GM18867 (cell line): ENCODE results near the gene TSPAN33.
A peak's percentile ranks its signal among the peaks of the same experiment; 100 is the strongest.
"Not testable (repeated sequence)": the region's sequence is repeated elsewhere in the genome, so short reads cannot be mapped to it uniquely, and the experiment has no call there.

ENCODE experiments used
- ATAC-seq: cut with Tn5 transposase; IDR thresholded peaks from one replicate; pipeline ENCODE4 v1.9.1; 2021; ENCODE audit warnings: mild to moderate bottlenecking, moderate library complexity; ENCODE audit not compliant: unreplicated experiment

The TSPAN33 gene

DNA sequence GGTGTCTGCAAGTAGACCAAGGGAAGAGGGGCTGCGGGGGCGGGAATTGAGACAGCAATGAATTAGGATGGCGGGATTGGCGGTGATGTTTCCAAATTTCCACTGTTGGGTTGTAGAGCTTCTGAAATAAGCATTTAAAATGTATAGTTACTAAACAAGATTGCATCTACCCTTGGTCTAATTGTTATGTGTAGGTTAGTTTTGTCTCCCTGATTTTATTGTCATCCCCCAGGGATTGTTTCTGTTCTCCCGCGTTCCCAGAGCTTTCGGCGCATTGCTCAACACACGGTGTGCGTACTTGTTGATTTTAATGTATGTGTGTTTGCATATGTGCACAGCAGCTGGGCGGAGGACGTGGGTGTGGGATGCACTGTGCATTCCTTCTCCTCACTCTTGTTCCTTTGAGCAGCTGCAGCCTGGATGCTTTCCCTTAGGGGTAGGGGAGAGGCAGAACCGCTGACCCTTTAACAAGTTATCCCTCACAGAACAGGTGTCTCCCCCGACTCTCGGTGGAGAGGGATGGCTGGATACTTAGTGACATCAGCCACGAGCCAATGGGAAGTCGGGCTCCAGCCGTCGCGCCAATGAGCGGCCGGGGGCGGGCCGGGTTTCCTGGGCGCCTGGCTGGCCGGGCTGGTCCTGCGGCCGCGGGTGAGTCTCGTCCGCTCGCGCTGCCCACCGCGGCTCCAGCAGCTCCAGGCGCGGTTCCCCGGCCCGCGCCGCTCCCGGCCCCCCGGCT, at the start of gene TSPAN33:
Gene TSPAN33 (plus strand): TSS at position 613 of the 739 bp plus-strand sequence. CDS start 274 bp downstream, outside the sequence.
- ATAC-seq, result peak; percentile 84

GRCh38 chr7:129095258-129095657, 49.2 kb upstream of the TSPAN33 start:
- peak; percentile 76 for ATAC-seq

- no peak for ATAC-seq
Measured at GRCh38 chr7:129098409-129099084, 46.0 kb upstream of the TSPAN33 start.

DNA sequence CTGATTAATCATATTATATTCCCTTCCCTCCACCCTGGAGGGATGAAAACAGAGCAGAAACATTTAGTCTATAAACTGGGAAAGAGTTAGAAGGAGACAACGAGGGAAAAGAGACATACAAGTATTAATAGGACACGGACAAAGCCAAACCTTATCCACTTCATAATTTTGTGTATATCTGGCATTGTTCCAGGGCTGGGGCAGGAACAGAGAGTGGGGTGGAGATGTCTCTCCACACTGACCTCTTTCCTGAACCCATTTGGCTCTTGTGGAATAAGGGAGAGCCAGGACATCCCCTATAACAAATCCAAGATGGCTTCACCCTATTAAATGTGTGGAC, 43.7 kb upstream of the TSPAN33 start:
- ATAC-seq, result no peak

GRCh38 chr7:129101746-129102145, 42.8 kb upstream of the TSPAN33 start:
- no peak for ATAC-seq

DNA sequence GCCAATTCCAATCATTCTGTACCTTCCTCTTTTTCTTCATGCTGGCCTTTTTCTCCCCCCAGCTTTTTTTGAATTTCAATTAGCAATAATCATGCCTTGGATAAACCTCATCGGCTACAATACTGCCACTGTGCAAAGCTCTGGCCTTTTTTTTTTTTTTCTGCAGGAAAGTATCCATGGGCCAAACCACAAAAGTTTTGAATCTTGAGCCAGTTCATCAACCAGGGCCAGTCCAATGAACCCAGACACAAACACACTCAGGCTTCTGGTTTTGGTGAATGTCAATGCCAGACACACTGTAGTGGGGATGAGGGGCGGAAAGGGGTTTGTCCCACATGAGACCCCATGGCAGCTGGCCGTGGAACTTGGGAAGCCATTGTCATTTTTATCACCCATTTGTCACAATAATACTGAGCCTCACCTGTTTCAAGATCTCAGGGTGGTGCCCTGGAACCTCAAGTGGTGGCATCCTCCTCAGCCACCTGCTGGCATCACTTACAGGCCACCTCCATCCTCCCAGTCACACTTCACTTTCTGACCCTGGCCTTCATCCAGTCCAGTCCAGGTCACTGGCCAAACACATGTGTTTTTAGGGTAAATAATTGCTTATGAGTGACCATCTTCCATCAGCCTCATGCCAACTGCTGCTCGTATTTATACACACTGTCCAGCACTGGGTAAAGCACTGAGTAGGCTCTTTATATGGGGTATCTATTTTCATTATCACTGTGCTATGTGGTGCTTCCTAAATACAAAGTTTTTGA, 40.8 kb upstream of the TSPAN33 start:
- no peak for ATAC-seq

GRCh38 chr7:129108581-129108980, 35.9 kb upstream of the TSPAN33 start:
- ATAC-seq, result no peak

DNA sequence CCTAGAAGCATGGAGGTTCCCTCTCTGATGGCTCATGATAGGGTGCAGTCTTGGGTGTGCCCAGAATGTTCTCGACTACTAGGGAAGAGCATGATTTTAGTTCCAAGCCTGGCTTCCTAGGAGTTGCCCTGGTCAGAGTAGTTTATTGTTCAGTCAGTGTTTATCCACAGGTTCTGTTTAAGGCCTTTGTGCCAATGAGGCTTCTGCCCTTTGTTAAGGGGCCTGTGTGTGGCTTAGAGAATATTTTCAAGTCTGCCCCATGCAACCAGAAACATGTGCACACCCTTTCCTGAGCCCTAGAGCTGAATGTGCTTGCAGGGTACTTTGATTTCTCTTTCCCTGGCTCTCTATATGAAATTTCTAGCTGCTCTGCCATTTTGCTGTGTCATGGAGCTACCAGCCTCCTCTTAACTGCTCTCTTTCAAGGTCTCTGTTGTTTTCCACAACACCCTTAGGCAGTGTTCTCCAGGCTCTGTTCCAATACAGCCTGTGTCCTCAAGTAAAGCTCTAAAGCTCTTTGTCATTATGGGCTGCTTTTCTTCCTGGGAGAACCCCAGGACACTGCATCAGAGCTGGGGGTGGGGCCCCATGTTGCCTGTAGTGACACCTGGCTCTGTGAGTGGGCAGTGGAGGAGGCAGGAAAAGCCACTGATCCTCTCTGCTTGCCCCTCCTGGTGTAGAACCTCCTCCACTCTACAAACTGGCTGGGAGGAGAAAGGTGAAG, 34.1 kb upstream of the TSPAN33 start:
- no peak for ATAC-seq

DNA sequence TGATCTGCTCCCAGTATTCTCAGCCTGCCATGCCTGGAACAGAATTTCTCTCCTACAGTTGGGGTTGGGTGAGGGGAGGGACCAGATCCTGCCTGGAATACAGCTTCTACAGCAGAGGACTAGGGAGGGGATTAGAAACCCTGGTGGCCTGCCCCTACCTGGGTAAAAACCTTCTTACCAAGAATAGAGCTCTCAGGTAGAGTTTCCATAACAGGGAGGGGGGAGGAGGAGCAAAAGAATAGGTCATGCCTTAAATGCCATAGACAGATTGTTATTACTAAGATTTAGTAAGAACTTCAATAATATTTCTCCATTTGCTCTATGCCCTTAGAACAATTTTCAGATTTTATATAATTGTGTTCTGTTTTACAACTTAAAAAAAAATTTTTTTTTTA, 33.5 kb upstream of the TSPAN33 start:
- no peak for ATAC-seq

GRCh38 chr7:129115676-129116075, 28.8 kb upstream of the TSPAN33 start:
- no peak for ATAC-seq

DNA sequence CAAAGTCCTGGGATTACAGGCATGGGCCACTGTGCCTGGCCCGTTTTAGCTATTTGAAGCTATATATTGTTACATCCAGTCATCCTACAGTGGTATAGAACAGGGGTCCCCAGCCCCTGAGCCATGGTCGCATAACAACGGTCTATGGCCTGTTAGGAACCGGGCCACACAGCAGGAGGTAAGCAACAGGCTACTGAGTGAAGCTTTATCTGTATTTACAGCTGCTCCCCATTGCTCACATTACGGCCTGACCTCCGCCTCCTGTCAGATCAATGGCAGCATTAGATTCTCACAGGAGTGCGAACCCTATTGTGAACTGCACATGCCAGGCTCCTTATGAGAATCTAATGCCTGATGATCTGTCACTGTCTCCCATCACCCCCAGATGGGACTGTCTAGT, 26.3 kb upstream of the TSPAN33 start:
- ATAC-seq, result no peak

DNA sequence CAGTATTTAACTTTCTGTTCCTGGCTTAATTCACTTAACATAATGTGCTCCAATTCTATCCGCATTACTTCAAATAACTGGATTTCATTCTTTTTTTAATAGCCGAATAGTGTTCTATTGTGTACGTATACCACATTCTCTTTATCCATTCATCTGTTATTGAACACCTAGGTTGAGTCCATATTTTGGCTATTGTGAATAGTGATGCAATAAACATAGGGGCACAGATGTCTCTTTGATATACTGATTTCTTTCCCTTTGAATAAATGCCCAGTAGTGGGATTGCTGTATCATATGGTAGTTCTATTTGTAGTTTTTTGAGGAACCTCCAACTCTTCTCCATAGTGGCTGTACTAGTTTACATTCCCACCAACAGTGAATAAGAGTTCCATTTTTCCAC, 25.5 kb upstream of the TSPAN33 start:
- ATAC-seq, result no peak

DNA sequence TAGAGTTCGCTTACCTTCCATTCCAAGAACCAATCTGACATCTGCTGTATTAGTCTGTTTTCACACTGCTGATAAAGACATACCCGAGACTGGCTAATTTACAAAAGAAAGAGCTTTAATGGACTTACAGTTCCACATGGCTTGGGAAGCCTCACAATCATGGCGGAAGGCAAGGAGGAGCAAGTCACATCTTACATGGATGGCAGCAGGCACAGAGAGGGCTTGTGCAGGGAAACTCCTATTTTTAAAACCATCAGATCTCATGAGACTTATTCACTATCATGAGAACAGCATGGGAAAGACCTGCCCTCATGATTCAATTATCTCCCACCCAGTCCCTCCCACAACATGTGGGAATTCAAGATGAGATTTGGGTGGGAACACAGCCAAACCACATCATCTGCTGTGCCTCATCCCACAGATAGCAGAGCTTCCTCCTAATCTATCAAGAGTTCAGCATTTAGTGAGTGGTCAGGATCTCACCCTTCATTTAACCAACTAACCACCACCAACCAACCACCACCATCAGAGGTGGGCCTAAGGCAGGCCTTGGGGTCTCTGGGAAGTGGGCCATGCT, 22.9 kb upstream of the TSPAN33 start:
- ATAC-seq, result not testable (repeated sequence)

DNA sequence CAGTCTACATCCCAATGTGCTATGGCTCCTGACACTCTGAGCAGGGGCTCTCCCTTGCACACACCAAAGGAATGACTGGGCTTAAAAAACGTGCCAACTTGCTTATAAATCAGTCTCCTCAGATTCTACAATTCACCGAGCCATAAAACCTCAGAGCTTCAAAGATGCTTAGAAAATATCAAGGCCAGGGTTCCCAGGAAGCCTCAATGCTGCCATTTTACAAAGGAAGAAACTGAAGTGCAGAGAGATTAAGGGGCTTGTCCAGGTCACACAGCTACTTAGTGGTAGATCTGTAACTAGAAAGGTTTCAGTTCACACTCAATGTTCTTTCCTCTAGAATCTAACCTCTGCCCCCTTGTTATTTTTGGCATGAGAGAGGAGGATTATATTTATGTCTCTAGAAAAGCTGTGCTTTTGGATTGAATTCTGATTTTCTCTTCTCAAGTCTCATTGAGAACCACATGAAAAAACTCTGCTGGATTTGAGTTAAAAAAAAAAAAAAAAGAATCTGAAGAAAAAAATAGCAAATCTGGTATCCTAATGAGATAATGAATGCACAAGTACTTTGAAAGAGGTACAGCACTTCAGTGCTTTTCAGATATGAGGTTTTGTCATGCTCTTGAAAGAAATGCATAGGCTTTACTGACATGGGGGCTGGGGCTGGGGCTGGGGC, 22.3 kb upstream of the TSPAN33 start:
- ATAC-seq, result peak; percentile 49

GRCh38 chr7:129122751-129123509, 21.6 kb upstream of the TSPAN33 start:
- ATAC-seq, result peak; percentile 70

GRCh38 chr7:129123510-129123857, 21.0 kb upstream of the TSPAN33 start:
- peak; percentile 27 for ATAC-seq

GRCh38 chr7:129126314-129126713, 18.2 kb upstream of the TSPAN33 start:
- ATAC-seq, result no peak

GRCh38 chr7:129127154-129127553, 17.4 kb upstream of the TSPAN33 start:
- no peak for ATAC-seq

GRCh38 chr7:129127601-129128000, 16.9 kb upstream of the TSPAN33 start:
- ATAC-seq, result no peak
